Measurements from ENCODE around the gene ZBTB46.

DNA sequence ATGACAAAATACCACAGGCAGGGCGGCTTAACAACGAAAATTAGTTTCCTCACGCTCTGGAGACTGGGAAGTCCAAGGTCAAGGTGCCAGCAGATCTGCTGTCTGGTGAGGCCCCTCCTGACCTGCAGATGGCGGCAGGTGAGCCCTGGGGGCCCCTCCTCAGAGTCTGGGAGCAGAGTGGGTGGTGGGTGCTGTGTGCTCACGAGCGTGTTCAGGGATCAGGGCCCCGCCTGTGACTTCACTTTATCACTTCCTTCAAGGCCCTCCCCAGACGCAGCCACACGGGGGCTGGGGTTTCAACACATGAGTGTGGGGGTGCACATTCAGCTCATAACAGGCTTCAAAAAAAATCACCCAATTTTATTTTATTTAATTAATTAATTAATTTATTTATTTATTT, 52.2 kb downstream of the ZBTB46 start:
- TF ChIP-seq, protein P1, sequence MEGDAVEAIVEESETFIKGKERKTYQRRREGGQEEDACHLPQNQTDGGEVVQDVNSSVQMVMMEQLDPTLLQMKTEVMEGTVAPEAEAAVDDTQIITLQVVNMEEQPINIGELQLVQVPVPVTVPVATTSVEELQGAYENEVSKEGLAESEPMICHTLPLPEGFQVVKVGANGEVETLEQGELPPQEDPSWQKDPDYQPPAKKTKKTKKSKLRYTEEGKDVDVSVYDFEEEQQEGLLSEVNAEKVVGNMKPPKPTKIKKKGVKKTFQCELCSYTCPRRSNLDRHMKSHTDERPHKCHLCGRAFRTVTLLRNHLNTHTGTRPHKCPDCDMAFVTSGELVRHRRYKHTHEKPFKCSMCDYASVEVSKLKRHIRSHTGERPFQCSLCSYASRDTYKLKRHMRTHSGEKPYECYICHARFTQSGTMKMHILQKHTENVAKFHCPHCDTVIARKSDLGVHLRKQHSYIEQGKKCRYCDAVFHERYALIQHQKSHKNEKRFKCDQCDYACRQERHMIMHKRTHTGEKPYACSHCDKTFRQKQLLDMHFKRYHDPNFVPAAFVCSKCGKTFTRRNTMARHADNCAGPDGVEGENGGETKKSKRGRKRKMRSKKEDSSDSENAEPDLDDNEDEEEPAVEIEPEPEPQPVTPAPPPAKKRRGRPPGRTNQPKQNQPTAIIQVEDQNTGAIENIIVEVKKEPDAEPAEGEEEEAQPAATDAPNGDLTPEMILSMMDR (conservative IDR thresholded peaks at IDR 0.05), result no peak
- TF ChIP-seq EZH2 (IDR thresholded peaks at IDR 0.05; ENCODE audit: low read depth), result no peak
